Measurements from ENCODE around the gene ETFB. TPM values are rescaled to one million over a fixed set of nuclear protein-coding genes. Genes with fewer than 3 reads are reported as not detected.

The ETFB gene
- polyA plus RNA-seq, 1 of the 3 experiments (the other 2 are of a cell fraction), result 169 TPM

DNA sequence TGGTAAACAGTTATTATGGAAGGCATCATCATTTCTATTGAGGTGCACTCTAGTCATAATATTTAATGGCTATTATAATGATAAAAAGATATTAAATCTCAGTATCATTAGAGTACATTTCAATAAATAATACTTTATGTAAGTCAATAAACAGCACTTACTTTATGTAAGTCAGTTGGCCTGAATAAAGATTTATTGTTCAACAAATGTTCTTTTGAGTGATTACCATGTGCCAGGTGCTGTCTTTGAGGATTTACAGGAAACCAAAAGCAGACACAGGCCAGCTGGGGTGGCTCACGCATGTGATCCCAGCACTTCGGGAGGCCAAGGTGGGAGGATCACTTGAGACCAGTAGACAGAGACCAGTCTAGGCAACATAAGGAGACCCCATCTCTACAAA is 11.2 kb upstream of the ETFB start (continued):
- TF ChIP-seq NRF1 (IDR thresholded peaks at IDR 0.05; ENCODE audit: low read depth, low read length) (no peak), EP300 (IDR thresholded peaks at IDR 0.05; ENCODE audit: borderline replicate concordance in 1 of 2, low read depth in 1 of 2, low read length in 1 of 2) (no peak), MXI1 (IDR thresholded peaks at IDR 0.05; ENCODE audit: low read depth, low read length) (no peak), FOXM1 (IDR thresholded peaks at IDR 0.05; ENCODE audit: low read depth) (no peak), TAF1 (IDR thresholded peaks at IDR 0.05; ENCODE audit: borderline replicate concordance, low read depth, low read length) (no peak), SMC3 (IDR thresholded peaks at IDR 0.05; ENCODE audit: low read depth, low read length) (no peak), ELF1 (IDR thresholded peaks at IDR 0.05) (no peak), SIN3A (IDR thresholded peaks at IDR 0.05; ENCODE audit: borderline replicate concordance, low read depth, low read length) (no peak)
- TF ChIP-seq, protein P1, sequence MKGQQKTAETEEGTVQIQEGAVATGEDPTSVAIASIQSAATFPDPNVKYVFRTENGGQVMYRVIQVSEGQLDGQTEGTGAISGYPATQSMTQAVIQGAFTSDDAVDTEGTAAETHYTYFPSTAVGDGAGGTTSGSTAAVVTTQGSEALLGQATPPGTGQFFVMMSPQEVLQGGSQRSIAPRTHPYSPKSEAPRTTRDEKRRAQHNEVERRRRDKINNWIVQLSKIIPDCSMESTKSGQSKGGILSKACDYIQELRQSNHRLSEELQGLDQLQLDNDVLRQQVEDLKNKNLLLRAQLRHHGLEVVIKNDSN (IDR thresholded peaks at IDR 0.05; ENCODE audit: borderline replicate concordance, low read depth), result no peak

DNA sequence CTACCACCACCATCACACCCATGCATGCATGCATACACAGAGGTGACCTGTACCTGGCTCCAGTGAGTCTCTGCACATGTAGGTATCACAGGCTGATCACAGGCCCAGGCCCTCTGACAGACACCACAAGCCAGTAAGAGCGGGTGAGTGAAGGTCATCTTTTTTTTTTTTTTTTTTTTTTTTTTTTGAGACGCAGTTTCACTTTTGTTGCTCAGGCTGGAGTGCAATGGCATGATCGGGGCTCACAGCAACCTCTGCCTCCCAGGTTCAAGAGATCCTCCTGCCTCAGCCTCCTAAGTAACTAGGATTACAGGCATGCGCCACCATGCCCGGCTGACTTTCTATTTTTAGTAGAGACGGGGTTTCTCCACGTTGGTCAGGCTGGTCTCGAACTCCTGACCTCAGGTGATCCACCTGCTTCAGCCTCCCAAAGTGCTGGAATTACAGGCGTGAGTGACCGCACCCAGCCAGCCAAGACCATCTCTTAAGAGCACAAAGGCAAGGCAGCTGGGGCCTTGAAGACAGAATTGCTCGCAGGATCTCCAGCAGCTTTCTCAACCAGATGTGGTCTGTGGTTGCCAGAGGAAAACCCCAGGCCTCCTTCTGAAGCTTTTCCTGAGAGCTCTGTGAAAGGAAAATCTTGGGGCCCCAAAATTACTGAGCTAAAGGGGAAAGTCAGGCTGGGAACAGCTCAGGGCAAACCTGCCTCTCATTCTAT is 9.5 kb upstream of the ETFB start:
- 76% methylated on average over 11 of the region's 11 CpGs for WGBS (ENCODE audit: low lambda C conversion rate)
- no peak for DNase-seq
- no peaks in the 10 kb centered on the region for H3K79me2 ChIP-seq (ENCODE audit: insufficient read depth)
- no peaks in the 10 kb centered on the region for H3F3A ChIP-seq (replicated peaks; ENCODE audit: insufficient read depth)
- no peak for TF ChIP-seq MXI1 (IDR thresholded peaks at IDR 0.05; ENCODE audit: low read depth, low read length)
- TF ChIP-seq, protein P2, sequence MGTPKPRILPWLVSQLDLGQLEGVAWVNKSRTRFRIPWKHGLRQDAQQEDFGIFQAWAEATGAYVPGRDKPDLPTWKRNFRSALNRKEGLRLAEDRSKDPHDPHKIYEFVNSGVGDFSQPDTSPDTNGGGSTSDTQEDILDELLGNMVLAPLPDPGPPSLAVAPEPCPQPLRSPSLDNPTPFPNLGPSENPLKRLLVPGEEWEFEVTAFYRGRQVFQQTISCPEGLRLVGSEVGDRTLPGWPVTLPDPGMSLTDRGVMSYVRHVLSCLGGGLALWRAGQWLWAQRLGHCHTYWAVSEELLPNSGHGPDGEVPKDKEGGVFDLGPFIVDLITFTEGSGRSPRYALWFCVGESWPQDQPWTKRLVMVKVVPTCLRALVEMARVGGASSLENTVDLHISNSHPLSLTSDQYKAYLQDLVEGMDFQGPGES (IDR thresholded peaks at IDR 0.05; ENCODE audit: low read depth, low read length), result no peak
- TF ChIP-seq MEF2A (IDR thresholded peaks at IDR 0.05; ENCODE audit: borderline replicate concordance, low read depth), result no peak
- TF ChIP-seq CHD2 (IDR thresholded peaks at IDR 0.05; ENCODE audit: low read length, partially characterized antibody), result no peak
- TF ChIP-seq NRF1 (IDR thresholded peaks at IDR 0.05; ENCODE audit: low read depth, low read length), result no peak
- TF ChIP-seq RAD21 (IDR thresholded peaks at IDR 0.05; ENCODE audit: low read length), result no peak
- TF ChIP-seq GABPA (IDR thresholded peaks at IDR 0.05; ENCODE audit: low read depth), result no peak
- no peak for TF ChIP-seq JUND (IDR thresholded peaks at IDR 0.05)
- no peak for TF ChIP-seq GATA2 (CRISPR knock-in tag; IDR thresholded peaks at IDR 0.05)
- TF ChIP-seq, protein P3, sequence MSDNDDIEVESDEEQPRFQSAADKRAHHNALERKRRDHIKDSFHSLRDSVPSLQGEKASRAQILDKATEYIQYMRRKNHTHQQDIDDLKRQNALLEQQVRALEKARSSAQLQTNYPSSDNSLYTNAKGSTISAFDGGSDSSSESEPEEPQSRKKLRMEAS (IDR thresholded peaks at IDR 0.05; ENCODE audit: low read depth), result no peak
- no peak for TF ChIP-seq TAF1 (IDR thresholded peaks at IDR 0.05; ENCODE audit: borderline replicate concordance, low read depth, low read length)
- no peak for TF ChIP-seq FOXM1 (IDR thresholded peaks at IDR 0.05; ENCODE audit: low read depth)
- TF ChIP-seq, protein P4, sequence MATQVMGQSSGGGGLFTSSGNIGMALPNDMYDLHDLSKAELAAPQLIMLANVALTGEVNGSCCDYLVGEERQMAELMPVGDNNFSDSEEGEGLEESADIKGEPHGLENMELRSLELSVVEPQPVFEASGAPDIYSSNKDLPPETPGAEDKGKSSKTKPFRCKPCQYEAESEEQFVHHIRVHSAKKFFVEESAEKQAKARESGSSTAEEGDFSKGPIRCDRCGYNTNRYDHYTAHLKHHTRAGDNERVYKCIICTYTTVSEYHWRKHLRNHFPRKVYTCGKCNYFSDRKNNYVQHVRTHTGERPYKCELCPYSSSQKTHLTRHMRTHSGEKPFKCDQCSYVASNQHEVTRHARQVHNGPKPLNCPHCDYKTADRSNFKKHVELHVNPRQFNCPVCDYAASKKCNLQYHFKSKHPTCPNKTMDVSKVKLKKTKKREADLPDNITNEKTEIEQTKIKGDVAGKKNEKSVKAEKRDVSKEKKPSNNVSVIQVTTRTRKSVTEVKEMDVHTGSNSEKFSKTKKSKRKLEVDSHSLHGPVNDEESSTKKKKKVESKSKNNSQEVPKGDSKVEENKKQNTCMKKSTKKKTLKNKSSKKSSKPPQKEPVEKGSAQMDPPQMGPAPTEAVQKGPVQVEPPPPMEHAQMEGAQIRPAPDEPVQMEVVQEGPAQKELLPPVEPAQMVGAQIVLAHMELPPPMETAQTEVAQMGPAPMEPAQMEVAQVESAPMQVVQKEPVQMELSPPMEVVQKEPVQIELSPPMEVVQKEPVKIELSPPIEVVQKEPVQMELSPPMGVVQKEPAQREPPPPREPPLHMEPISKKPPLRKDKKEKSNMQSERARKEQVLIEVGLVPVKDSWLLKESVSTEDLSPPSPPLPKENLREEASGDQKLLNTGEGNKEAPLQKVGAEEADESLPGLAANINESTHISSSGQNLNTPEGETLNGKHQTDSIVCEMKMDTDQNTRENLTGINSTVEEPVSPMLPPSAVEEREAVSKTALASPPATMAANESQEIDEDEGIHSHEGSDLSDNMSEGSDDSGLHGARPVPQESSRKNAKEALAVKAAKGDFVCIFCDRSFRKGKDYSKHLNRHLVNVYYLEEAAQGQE (IDR thresholded peaks at IDR 0.05; ENCODE audit: low read depth, low read length), result no peak
- no peak for TF ChIP-seq YY1 (IDR thresholded peaks at IDR 0.05; ENCODE audit: low read depth)
- no peak for TF ChIP-seq NFIC (IDR thresholded peaks at IDR 0.05; ENCODE audit: borderline replicate concordance)
- no peaks in the 10 kb centered on the region for H3K4me1 ChIP-seq (ENCODE audit: control insufficient read depth in 1 of 2, insufficient read depth in 2 of 2, low read depth in 1 of 2, low read length in 1 of 2)
- no peak overlapping the region for H3K9ac ChIP-seq
- H2AFZ ChIP-seq (ENCODE audit: low read depth), result no peak overlapping the region
- no peak overlapping the region for H3K4me3 ChIP-seq (ENCODE audit: low read depth in 2 of 2, low read length in 1 of 2)
- peaks cover 20% of the 10 kb centered on the region; the same call in 1 of the 2 replicates for H3K27me3 ChIP-seq (ENCODE audit: insufficient read depth)
- no peaks in the 10 kb centered on the region for H3K9me2 ChIP-seq
- H4K20me1 ChIP-seq (ENCODE audit: insufficient read depth), result no peaks in the 10 kb centered on the region
- ChIA-PET CTCF (interaction anchor here (1.1 to 1.6 kb wide), 2 partner anchors 18 to 37 kb away, joined by 3 to 5 read pairs; no protein-coding TSS in a partner anchor), POLR2A (no interaction called here)
- no peak overlapping the region for H3K4me2 ChIP-seq
- no peak overlapping the region for H3K27ac ChIP-seq (ENCODE audit: low read depth in 2 of 2, low read length in 1 of 2)
- no peaks in the 10 kb centered on the region for H3K9me3 ChIP-seq
- H3K36me3 ChIP-seq (replicated peaks in 1 of 2; ENCODE audit: control insufficient read depth in 1 of 2, insufficient read depth in 2 of 2, low read length in 1 of 2), result no peaks in the 10 kb centered on the region
